ENCODE measurements around the gene SPAG16. TPM values are rescaled to one million over a fixed set of nuclear protein-coding genes. Genes with fewer than 3 reads are reported as not detected.

SPAG16 gene
- total RNA-seq, 4 donors from 2014 or later: 1.1 to 8.8 (median 6.3) TPM

DNA sequence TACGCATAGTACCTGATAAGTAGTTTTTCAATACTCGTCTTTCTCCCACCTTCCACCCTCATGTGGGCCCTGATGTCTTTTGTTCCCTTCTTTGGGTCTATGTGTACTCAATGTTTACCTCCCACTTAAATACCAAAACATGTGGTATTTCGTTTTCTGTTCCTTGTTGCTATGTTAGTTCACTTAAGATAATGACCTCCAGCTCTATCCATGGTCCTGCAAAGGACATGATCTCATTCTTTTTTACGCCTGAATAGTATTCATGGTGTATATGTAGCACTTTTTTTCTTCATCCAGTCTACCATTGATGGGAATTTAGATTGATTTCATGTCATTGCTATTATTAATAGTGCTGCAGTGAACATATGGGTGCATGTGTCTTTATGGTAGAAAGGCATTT is 816.2 kb downstream of the SPAG16 start:
- intact Hi-C loops (cut with DNase I; ENCODE audit: low total_unique reads) (no loop called here), in situ Hi-C loops (cut with MboI; ENCODE audit: low sequenced_read_pairs in 4 of 4) (no loop called here)
- Histone ChIP-seq H3K36me3 (no peaks in the 10 kb centered on the region), H3K9me3 (no peaks in the 10 kb centered on the region), H3K4me3 (no peak overlapping the region), H3K27ac (no peak overlapping the region), H3K4me1 (no peaks in the 10 kb centered on the region), H3K27me3 (no peaks in the 10 kb centered on the region)
- DNase-seq: no peak
- ATAC-seq: no peak
- no peak for TF ChIP-seq POLR2A (IDR thresholded peaks at IDR 0.05)
- TF ChIP-seq, protein P1, sequence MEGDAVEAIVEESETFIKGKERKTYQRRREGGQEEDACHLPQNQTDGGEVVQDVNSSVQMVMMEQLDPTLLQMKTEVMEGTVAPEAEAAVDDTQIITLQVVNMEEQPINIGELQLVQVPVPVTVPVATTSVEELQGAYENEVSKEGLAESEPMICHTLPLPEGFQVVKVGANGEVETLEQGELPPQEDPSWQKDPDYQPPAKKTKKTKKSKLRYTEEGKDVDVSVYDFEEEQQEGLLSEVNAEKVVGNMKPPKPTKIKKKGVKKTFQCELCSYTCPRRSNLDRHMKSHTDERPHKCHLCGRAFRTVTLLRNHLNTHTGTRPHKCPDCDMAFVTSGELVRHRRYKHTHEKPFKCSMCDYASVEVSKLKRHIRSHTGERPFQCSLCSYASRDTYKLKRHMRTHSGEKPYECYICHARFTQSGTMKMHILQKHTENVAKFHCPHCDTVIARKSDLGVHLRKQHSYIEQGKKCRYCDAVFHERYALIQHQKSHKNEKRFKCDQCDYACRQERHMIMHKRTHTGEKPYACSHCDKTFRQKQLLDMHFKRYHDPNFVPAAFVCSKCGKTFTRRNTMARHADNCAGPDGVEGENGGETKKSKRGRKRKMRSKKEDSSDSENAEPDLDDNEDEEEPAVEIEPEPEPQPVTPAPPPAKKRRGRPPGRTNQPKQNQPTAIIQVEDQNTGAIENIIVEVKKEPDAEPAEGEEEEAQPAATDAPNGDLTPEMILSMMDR (IDR thresholded peaks at IDR 0.05 in 4 of 5, conservative IDR thresholded peaks at IDR 0.05 in 1 of 5): no peak

DNA sequence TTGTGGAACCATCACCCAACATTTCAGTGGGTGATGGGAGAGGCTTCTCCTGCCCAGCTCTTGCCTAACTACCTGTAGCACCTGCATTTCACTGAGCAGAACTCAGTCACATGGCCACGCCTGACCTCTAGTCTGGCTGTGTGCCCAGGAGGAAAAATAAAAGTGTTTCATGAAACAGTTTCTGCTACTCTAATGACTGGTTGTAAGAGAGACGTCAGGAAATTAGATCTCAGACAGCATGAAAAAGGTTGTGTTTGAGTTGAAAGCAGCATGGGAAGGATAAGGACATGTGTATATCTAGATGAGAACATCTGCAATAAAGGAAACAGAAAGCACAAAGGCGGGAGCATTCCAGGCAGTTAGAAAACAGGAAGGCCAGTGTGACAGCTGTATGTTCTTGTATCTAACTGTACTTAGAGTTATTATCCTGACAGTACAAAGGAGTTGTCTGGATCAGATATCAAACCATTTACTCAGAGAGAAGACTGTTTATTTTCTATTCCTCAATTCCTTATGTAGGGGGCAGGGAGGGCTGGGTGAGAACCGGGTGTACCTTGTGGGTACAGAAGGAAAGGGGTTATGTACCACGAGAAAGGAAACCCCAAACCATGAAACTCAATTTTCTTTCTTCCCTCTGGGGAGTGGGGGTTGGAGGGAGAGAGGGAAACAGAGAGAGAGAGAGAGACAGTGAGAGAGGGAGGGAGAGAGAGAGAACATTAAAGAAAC is 819.2 kb downstream of the SPAG16 start:
- Histone ChIP-seq H3K9me3 (no peaks in the 10 kb centered on the region), H3K27me3 (no peaks in the 10 kb centered on the region), H3K4me3 (no peak overlapping the region), H3K4me1 (no peaks in the 10 kb centered on the region), H3K27ac (no peak overlapping the region), H3K36me3 (no peaks in the 10 kb centered on the region)
- ATAC-seq: no peak
- no peak for DNase-seq
- in situ Hi-C loops (cut with MboI; ENCODE audit: low sequenced_read_pairs in 4 of 4): no loop called here
- intact Hi-C loops (cut with DNase I; ENCODE audit: low total_unique reads): no loop called here
- TF ChIP-seq POLR2A (IDR thresholded peaks at IDR 0.05): no peak
- TF ChIP-seq, protein P1 (IDR thresholded peaks at IDR 0.05 in 4 of 5, conservative IDR thresholded peaks at IDR 0.05 in 1 of 5): no peak

DNA sequence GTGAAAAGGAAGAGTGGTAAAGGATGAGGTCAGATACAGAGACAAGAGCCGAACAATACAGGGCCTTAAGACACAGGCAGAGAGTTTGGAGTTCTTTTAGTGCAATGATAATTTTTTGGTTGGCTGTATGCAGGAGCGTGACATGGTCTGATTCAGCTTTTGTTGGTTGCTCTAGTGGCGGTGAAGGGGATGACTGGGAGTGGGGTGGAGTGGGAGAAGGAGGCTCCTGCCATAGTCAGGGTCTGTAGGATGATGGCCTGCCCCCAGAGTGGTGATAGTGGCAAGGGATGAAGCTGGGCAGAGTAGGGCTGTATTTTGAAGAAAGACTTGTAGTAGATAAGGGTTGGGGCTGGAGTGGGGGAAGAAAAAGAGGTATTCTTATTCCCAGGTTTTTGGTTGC is 820.0 kb downstream of the SPAG16 start:
- DNase-seq (no peak), ATAC-seq (no peak)
- Histone ChIP-seq H3K27ac (no peak overlapping the region), H3K4me1 (no peaks in the 10 kb centered on the region), H3K4me3 (no peak overlapping the region), H3K36me3 (no peaks in the 10 kb centered on the region), H3K27me3 (no peaks in the 10 kb centered on the region), H3K9me3 (peaks cover 0 to 5% (median 0%) of the 10 kb centered on the region in 3 donors)
- TF ChIP-seq POLR2A (IDR thresholded peaks at IDR 0.05): no peak
- TF ChIP-seq, protein P1 (IDR thresholded peaks at IDR 0.05 in 4 of 5, conservative IDR thresholded peaks at IDR 0.05 in 1 of 5): no peak
- in situ Hi-C loops (cut with MboI; ENCODE audit: low sequenced_read_pairs in 4 of 4) (no loop called here), intact Hi-C loops (cut with DNase I; ENCODE audit: low total_unique reads) (no loop called here)

DNA sequence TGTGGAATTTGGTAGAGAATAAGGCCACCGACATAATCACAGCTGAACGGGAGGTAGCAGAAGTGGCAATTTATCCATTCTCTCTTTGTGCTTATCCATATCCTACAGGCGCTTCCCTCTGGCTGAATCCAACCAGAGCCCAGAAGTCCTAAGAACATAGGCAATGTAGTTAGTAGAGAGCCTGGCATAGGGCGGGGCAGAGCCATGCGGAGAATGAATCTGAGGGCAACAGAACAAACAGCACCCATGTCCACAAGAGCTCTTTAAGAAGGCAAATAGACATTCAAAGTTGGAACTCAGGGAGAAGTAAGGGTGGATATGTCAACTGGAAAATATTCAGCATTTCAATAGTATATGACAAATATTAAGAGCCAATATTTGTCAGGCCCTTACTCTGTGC is 820.7 kb downstream of the SPAG16 start:
- no peak for TF ChIP-seq POLR2A (IDR thresholded peaks at IDR 0.05)
- TF ChIP-seq, protein P1 (IDR thresholded peaks at IDR 0.05 in 4 of 5, conservative IDR thresholded peaks at IDR 0.05 in 1 of 5): no peak
- DNase-seq (no peak), ATAC-seq (no peak)
- in situ Hi-C loops (cut with MboI; ENCODE audit: low sequenced_read_pairs in 4 of 4): no loop called here
- Histone ChIP-seq H3K27me3 (no peaks in the 10 kb centered on the region), H3K4me1 (no peaks in the 10 kb centered on the region), H3K9me3 (peaks cover 0 to 5% (median 0%) of the 10 kb centered on the region in 3 donors), H3K4me3 (no peak overlapping the region), H3K27ac (no peak overlapping the region), H3K36me3 (no peaks in the 10 kb centered on the region)
- intact Hi-C loops (cut with DNase I; ENCODE audit: low total_unique reads): no loop called here

DNA sequence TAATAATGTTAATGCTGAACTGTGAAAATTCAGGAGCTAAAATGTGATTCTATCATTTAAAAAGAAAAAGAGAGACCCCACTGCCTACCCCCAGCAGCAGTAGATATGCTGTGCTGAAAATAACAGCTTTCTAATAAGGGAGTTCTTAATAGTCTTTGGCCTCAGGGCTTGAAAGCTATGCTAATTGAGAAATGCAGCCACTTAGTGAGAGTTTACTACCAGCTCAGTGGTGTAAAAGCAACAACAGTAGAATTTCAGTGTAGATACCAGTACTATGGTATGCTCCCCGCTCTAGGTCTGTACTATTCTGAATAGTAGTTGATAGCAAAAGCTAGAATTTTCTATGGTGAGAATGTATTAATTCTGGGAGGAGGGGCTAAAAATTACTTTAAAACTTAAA is 823.5 kb downstream of the SPAG16 start:
- Histone ChIP-seq H3K27me3 (no peaks in the 10 kb centered on the region), H3K27ac (no peak overlapping the region), H3K4me3 (no peak overlapping the region), H3K36me3 (no peaks in the 10 kb centered on the region), H3K9me3 (peaks cover 0 to 5% (median 0%) of the 10 kb centered on the region in 3 donors), H3K4me1 (no peaks in the 10 kb centered on the region)
- no peak for TF ChIP-seq POLR2A (IDR thresholded peaks at IDR 0.05)
- TF ChIP-seq, protein P1 (IDR thresholded peaks at IDR 0.05 in 4 of 5, conservative IDR thresholded peaks at IDR 0.05 in 1 of 5): no peak
- ATAC-seq (no peak), DNase-seq (no peak)
- intact Hi-C loops (cut with DNase I; ENCODE audit: low total_unique reads) (no loop called here), in situ Hi-C loops (cut with MboI; ENCODE audit: low sequenced_read_pairs in 4 of 4) (no loop called here)
